Measurements from ENCODE around the gene HIVEP3. TPM values are rescaled to one million over a fixed set of nuclear protein-coding genes. Genes with fewer than 3 reads are reported as not detected.

HIVEP3 gene
- polyA plus RNA-seq, 1 of the 3 experiments (the other 2 are of a cell fraction), result 6.4 TPM

GRCh38 chr1:41627491-41628280, 291.0 kb downstream of the HIVEP3 start:
- DNase-seq, result no peak
- H3K4me3 ChIP-seq (ENCODE audit: low read depth in 2 of 2, low read length in 1 of 2), result no peak overlapping the region
- H3K9me3 ChIP-seq, result no peaks in the 10 kb centered on the region
- no peaks in the 10 kb centered on the region for H3K79me2 ChIP-seq (ENCODE audit: insufficient read depth)
- ChIA-PET CTCF (interaction anchor here (0.5 to 0.8 kb wide), 2 partner anchors 10 to 852 kb away, joined by 3 to 4 read pairs; no protein-coding TSS in a partner anchor), POLR2A (no interaction called here)
- H3K36me3 ChIP-seq (replicated peaks in 1 of 2; ENCODE audit: control insufficient read depth in 1 of 2, insufficient read depth in 2 of 2, low read length in 1 of 2), result no peaks in the 10 kb centered on the region
- H4K20me1 ChIP-seq (ENCODE audit: insufficient read depth), result no peaks in the 10 kb centered on the region
- no peaks in the 10 kb centered on the region for H3K27me3 ChIP-seq (ENCODE audit: insufficient read depth)
- H3K27ac ChIP-seq (ENCODE audit: low read depth in 2 of 2, low read length in 1 of 2), result no peak overlapping the region
- H2AFZ ChIP-seq (ENCODE audit: low read depth), result no peak overlapping the region
- 75% methylated on average over 5 of the region's 5 CpGs for WGBS (ENCODE audit: low lambda C conversion rate)
- no peaks in the 10 kb centered on the region for H3F3A ChIP-seq (replicated peaks; ENCODE audit: insufficient read depth)
- H3K4me1 ChIP-seq (ENCODE audit: control insufficient read depth in 1 of 2, insufficient read depth in 2 of 2, low read depth in 1 of 2, low read length in 1 of 2), result peaks cover 19 to 20% of the 10 kb centered on the region in 2 experiments; a peak in 2 of 4 replicates
- no peaks in the 10 kb centered on the region for H3K9me2 ChIP-seq
- no peak overlapping the region for H3K4me2 ChIP-seq
- no peak overlapping the region for H3K9ac ChIP-seq
- TF ChIP-seq RXRA (IDR thresholded peaks at IDR 0.05; ENCODE audit: borderline replicate concordance, low read depth) (no peak), CHD2 (IDR thresholded peaks at IDR 0.05; ENCODE audit: low read length, partially characterized antibody) (no peak), RFX5 (IDR thresholded peaks at IDR 0.05; ENCODE audit: low read length) (no peak), SMC3 (IDR thresholded peaks at IDR 0.05; ENCODE audit: low read depth, low read length) (no peak), NRF1 (IDR thresholded peaks at IDR 0.05; ENCODE audit: low read depth, low read length) (no peak), ZBTB33 (IDR thresholded peaks at IDR 0.05; ENCODE audit: borderline replicate concordance, low read depth) (no peak), RAD21 (IDR thresholded peaks at IDR 0.05; ENCODE audit: low read length) (no peak), GATA2 (CRISPR knock-in tag; IDR thresholded peaks at IDR 0.05) (no peak), CTCF (IDR thresholded peaks at IDR 0.05) (no peak), USF1 (IDR thresholded peaks at IDR 0.05; ENCODE audit: borderline replicate concordance, low read depth) (no peak), GABPA (IDR thresholded peaks at IDR 0.05; ENCODE audit: low read depth) (no peak), NFIC (IDR thresholded peaks at IDR 0.05; ENCODE audit: borderline replicate concordance) (no peak)
